KG1 (cell line): ENCODE results near the gene NCOA7.
"Not testable (repeated sequence)": the region's sequence is repeated elsewhere in the genome, so short reads cannot be mapped to it uniquely, and the experiment has no call there.

Experiments used
- DNase-seq: peaks from one replicate; lab custom pipeline; 2025; lab: John Stamatoyannopoulos, UW

NCOA7 gene

DNA sequence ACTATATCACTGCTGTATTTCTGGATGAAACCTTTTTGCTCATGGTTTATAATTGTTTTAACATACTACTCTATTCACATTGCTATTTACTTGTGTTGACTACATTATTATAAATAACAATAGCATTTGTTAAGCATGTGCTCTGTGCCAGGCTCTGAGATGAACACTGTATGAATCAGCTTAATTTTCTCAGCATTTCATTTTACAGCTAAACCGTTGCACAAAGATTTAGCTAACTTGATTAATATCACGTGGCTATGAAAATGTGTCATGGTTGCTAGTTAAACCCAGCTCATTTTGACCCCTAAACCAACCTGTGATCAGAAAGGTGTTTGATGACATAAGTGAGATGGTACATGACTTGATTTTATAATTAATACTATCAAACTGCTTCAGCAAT, 77.5 kb downstream of the NCOA7 start:
- DNase-seq = no peak

DNA sequence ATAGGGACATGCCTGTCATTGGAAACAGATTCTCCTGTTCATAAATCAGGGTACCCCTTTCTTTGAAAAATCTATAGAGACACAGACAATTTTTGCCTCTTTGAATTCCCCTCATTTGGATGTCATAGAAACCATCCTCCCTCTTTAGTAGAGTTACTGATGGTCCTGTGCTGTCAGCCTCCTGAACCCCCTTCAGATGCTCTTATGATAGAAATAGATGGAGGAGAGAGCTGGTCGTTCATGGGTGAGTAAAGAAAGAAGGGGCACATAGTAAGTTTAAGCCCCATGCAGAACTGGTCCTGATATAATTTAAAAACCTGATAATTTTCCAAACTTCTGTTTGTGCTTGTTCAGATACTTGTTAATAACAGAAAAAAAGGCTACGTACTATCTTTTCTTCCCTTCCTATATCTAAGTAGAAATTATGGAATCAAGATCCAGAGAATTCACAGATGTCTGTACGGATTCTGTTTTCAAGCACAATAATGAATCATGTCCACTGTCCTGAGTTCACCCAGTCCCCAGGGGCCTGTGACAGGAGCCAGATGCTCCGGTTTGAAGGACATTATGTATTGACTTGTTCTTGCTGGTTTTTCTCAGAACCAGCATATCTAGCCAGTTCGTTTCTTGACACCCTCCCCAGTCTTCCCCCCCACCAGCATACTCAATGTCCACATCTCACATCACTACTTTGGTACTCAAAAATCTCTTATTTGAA, 78.1 kb downstream of the NCOA7 start:
- no peak for DNase-seq

DNA sequence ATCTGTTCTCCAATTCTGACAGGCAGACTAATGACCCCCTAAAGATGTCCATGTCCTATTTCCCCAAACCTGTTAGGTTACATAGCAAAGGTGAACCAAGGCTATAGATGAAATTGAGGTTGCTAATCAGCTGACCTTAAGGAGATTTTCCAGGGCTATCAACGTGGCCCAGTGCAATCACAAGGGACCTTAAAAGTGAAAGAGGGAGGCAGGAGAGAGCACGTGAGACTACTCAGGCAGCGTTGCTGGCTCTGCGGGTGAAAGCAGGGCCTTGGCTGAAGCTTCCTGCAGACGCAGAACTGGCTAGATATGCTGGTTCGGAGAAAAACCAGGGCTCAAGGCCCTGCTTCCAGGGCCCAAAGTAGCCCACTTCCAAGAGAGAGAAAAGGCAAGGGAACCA, 78.7 kb downstream of the NCOA7 start:
- no peak for DNase-seq

DNA sequence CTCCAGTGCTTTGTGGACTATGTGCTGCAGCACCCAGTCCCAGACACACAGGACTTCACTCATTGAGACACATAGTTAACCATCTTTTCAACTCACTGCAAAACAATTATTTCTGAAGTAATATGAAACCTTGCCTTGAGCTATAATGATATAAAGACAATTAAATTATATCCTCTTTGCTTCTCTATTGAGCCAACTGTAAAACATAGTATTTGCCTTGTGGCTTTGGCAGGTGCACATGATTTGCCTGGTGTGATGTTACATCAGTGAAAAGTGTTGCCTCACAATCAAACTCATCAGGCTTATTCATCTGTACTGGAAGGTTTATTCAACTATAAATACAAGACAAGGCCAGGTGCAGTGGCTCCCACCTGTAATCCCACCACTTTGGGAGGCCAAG, 80.6 kb downstream of the NCOA7 start:
- DNase-seq = no peak

DNA sequence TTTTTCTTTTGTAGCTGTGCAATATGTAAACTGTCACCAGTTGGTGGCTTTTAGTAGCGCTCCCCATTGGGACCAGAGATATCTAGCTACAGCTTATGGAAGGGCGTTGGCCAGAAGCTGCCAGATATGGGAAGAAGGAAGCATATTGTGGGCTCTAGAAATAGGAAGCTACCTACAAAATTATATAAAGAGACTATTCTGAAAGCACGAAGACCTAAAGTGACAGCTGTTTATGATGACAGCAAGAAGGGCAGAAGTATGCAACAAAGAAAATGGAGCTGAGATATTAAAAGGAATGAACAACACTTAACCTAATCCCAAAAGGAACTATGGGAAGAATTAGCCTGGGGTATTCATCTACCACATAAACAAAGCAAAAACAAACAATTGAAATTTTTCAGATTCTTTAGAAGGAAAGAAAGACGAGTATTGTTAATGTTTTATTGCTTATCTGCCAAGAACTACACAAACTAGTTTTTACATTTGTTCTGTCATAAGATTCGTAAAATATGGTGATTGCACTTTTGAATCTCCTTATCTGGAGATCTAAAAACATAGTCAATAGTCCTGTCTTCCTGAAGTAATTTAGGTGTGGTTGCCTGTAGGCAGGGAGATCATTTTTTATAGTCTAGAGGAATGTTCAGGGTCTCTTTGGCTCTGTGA, 81.6 kb downstream of the NCOA7 start:
- DNase-seq = no peak

DNA sequence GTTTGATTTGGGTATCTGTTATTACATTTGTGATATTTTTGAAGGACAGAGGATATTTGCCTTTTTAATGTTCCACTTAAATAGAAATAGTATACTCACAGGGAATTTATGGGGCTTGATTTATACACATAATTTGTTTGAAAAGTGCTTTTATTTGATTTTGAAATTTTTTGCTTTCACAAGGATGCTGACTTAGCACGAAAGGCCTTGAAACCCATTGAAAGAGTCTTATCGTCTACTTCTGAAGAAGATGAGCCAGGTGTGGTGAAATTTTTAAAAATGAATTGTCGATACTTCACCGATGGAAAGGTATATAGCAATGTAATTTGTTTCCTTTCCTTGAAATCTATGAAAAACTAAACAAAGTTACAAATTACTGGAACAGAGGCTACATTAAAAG, 91.5 kb downstream of the NCOA7 start:
- no peak for DNase-seq

DNA sequence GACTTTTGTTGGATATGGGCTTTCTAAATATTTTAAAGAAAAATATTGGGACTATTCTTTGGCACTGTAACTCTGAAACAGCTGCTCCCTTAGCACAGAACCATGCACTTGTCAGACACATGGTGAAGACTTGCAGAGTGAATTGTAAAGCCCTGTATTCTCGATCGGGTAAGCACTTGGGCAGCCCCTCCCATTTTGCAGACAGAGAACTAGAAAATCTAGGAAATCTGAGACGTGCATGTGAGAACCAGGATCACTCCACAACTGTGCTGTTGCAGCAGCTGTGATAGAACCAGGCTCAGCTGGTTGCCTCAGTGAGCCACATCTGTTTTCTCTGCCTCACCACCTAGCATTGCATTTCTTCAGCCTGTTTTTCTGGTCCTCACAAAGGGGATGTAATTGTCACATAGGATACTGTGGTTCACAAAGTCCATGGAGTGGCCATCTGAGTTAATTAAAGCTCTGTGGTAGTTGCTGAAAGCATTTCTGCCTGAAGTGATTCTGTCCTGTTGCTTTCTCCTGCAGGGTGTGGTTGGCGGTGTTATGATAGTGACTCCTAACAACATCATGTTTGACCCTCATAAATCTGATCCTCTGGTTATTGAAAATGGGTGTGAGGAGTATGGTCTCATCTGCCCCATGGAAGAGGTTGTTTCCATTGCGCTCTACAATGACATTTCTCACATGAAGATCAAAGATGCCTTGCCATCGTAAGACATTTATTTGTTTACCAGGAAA, 94.0 kb downstream of the NCOA7 start:
- DNase-seq = no peak

DNA sequence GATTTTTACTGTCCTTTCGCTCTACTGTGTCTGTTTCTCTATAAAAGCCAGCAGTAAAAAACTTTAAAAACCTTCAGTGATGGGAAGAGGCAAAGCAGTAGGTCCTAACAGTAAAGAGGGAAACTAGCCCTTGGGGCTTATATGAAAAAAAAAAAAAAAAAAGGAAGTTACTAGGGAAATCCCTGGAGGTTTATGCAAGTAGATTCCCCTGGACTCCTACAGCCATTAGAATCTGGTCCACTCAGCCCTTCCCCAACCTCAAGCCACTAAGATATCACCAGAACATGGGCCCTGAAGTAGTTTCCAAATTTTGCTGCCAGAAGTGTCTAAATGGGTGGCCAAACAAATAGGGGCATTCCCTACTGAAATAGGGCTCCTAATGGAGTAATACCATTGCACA, 95.3 kb downstream of the NCOA7 start:
- DNase-seq = no peak

DNA sequence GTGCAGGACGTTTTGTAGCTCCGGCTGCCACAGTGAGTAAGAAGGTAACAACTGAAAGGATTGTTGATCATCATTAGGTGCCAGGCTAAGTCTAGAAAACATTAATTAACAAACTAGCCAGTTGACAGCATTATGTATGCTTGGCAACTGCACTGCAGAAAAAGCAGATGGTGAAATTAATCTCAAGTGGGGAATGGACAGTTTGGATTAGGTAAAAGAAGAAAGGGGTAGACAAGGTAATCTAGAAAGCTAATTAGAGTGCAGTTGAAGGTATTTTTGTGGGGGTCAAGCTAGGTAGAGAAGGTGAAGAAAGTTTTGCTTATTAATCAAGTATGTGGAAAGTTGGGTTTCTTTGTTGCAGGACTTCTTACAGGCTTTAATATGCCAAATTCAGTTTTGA, 96.2 kb downstream of the NCOA7 start:
- DNase-seq = no peak

DNA sequence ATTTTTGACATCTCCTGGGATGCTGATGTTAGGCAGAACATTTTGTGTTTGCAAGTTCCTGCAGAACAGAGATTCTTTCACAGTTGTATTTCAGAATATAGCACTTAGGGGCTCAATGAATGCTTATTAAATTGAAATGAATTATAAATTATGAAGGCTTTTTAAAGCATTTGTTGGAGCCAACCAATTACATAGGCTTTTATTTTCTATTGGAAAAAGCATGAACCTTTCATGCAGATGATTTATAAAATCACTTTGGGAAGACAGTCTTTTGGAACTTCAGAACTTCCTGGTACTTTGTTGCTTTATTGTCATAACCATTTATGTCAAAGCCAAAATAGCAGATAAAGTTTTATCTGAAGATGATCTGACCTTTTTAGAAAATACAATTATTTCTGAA, 96.6 kb downstream of the NCOA7 start:
- DNase-seq = no peak

DNA sequence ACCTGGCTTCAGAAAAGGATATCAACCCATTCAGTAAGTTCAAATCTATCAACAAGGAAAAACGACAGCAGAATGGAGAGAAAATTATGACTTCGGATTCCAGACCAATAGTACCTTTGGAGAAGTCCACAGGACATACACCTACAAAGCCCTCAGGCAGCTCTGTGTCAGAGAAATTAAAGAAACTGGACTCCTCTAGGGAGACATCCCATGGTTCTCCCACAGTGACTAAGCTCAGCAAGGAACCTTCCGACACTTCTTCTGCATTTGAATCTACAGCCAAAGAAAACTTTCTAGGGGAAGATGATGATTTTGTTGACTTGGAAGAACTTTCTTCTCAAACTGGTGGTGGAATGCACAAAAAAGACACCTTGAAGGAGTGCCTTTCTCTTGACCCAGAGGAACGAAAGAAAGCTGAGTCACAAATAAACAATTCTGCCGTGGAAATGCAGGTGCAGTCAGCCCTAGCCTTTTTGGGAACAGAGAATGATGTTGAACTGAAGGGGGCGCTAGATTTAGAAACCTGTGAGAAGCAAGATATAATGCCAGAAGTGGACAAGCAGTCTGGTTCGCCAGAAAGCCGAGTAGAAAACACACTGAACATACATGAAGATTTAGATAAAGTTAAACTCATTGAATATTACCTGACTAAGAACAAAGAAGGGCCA, 98.4 kb downstream of the NCOA7 start:
- DNase-seq = no peak

DNA sequence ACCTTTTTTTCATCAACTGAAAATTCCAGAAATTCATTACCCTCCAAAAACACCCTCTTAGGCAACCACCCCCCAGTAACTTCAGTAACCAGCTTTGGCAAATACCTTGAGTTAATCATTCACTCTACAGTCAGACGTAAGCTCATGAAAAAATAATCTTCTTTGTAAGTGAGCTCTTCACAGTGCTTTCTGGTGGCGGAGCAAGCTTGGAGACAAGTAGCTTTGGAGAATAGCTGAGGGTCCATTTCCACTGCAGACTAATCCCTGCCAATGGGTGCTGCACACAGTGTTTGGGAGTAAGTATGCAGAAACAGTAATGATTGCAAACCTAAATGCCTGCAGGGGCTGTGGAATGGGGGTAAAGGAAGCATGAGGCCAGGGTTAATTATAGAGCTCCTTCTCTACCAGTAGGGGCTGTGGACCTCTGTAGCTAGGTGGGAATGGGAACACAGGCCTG, 109.0 kb downstream of the NCOA7 start:
- DNase-seq = no peak

DNA sequence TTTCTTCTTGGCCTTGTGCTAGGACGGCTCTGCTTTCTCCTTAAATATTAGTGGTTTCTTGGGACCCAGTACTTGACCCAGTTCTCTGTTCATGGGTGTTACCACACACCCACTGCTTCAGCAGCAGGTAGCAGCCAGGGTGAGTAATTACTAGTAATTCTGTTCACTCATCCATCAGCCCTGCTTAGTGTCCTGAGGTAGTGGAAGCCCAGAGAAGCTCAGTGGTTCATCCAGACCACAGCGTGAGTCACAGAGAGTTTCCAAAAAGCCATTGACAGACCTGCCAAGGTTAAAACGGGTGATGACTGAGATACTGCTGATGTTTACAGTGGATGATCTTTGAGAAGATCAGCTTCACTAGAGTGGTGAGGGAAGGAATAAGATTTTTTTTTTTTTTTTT, 114.1 kb downstream of the NCOA7 start:
- no peak for DNase-seq

DNA sequence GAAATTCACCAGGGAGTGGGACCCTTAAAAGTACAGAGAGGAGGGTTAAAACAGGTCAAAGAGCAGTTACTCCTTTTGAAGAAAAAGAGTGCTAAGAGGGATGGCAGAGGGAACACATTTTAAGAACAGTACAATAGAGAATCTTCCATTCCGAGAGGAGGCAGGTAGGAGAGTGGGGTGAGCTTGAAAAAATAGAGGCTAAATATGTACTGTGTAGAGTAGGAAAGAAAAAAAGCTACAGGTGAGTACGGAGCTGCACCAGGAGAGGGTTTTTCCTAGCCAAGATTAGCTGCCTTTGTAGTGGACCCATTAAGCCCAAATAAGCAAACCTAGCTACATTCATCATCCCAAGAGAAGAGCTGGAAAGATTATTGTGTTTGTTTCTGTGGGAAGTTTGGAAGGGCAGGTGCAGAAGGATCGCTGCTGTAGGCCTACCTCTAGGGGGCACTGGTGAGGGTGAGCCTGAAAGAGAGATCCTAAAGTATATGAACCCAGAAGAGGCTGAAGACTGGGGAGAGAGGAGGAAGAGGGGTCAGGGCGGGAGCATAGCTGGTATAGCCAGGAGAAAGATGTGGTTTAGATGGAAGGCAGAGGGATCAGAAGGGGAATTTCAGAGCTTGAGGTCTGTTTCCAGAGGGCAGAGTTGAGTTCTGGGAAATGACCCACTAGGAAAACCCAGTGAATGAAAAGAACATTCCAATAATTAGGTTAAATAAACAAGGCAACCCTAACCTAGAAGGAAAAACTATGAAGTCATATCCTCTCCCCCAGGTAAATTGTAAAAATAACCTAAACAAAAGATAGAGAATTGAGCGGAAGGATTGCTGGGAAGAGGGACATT, 115.6 kb downstream of the NCOA7 start:
- DNase-seq = no peak

DNA sequence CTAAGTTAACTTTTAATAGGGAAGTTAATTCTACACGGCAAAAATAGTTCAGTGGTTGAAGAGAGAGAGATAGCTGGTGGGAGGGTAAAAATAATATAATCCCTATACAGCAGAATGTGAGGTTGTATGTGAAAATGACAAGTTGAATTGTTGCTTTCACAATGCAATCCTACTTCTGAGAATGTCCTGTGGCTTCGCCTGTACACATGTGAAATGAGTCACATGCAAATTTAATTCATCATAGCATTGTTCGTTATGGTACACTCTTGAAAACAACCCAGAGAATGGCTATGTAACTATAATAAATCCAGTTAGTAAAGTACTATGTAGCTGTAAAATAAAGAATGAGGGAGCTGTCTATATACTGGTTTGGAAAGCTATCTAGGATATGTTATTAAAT, 119.8 kb downstream of the NCOA7 start:
- no peak for DNase-seq

DNA sequence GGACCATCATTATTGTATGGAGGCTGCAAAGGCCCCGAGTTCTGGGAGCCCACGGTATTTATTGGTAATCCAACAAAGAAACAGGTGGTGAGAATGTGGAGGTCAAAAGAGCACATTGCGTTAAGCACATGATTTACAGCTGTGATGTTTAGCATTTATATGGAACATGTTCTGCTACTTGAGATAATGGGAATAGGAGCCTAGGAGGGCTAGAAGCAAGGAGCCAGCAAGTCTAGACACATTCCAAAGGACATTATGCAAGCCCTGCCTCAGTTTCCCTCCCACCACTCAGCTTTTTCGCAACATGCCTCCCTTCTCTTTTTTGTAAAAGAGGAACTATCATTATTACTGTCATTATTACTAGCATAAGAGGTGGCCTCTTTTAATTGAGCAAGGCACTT, 120.3 kb downstream of the NCOA7 start:
- DNase-seq = not testable (repeated sequence)

DNA sequence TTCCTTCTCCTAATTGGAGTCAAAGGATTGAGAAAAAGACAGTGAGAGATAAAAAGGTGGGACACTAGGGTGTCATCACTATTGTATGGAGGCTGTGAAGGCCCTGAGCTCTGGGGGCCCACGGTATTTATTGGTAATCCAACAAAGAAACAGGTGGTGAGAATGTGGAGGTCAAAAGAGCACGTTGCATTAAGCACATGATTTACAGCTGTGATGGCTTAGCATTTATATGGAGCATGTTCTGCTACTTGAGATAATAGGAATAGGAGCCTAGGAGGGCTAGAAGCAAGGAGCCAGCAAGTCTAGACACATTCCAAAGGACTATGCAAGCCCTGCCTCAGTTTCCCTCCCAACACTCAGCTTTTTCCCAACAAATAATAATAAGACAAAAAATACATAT, 121.7 kb downstream of the NCOA7 start:
- DNase-seq = not testable (repeated sequence)

DNA sequence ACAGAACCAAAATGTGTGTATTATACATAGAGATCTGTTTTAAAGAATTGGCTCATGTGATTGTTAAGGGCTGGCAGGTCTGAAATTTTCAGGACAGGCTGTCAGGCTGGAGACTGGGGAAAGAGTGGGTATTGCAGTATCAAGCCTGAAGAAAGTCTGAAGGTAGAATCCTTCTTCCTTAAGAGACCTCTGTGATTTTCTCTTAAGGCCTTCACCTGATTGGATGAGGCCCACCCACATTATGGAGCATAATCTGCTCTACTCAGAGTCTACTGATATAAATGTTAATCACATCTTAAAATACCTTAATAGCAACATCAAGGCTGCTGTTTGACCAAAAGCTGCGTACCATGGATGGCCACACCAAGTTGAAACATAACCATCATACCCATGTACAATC, 122.4 kb downstream of the NCOA7 start:
- DNase-seq = no peak

DNA sequence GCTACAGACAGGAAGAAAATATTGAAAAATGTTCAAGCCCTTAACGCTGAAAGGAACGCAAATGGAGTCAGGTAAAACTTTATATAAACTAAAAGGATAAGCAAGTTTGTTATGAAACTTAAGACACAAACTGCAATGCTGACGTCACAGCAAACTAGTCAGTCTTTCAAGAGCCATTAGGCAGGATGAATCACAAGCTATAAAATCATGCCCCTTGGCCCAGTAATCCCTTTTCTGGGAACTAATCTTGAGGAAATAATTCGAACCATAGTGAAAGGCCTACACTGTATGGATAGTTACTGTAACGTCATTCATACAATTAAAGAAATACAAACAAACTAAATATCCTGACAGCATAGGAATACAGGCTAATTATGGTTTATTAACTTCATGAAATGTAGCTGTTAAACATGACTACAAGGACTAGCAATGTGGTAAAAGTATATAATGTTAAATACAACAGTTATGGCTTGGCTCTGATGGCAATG, 123.1 kb downstream of the NCOA7 start:
- no peak for DNase-seq

DNA sequence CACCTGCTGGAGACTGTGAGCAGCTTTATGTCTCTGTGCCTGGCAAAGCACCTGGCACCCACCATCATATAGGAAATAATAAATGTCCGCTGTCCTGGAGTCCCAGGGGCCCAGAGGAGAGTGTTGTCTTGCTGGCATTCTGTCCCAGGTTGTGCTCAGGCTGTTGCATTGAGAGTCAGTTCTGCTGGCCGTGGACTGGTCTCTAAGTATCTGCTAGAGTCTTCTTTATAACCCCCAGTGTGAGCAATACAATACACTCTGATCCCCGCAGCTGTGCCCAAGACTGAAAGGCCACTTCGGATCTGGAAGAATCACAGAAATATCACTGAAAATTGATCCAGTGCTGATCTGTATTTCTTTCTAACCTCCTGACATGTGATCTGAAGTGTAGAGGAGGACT, 127.5 kb downstream of the NCOA7 start:
- DNase-seq = no peak
